ENCODE measurements around the gene LLGL2.

DNA sequence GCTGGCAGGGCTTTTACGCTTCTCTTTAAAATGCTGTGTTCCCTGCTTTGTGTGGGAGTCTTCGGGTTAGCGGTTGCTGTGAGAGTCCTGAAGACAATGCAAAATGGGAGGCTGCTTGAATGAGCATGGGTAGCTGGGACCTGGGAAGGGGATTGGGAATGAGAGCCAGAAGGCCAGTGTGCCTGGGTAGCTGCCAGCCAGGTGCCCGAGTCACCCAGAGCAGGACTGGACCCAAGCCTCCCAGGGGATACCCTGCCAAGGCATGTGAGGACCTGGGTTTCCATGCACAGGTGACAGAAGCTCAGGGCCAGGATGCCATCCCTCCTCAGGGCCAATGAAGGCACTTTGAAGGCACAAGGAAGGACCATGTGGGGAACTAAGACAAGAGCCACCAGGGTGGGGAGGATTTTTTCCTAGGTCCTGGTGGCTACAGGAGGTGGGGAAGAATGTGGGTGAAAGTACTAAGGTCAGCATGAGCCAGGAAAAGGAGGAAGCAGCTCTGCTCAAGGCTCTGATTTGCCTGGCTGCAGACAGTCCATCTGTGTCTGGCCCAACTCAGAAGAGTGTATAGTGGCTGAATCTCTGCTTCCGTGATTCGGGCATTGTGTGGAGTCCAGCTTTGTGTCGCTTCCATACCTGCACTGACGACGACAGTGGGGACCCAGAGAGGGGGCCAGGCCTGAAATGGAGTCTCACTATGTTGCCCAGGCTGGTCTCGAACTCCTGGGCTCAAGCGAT is 48.6 kb upstream of the LLGL2 start:
- TF ChIP-seq, protein P1, sequence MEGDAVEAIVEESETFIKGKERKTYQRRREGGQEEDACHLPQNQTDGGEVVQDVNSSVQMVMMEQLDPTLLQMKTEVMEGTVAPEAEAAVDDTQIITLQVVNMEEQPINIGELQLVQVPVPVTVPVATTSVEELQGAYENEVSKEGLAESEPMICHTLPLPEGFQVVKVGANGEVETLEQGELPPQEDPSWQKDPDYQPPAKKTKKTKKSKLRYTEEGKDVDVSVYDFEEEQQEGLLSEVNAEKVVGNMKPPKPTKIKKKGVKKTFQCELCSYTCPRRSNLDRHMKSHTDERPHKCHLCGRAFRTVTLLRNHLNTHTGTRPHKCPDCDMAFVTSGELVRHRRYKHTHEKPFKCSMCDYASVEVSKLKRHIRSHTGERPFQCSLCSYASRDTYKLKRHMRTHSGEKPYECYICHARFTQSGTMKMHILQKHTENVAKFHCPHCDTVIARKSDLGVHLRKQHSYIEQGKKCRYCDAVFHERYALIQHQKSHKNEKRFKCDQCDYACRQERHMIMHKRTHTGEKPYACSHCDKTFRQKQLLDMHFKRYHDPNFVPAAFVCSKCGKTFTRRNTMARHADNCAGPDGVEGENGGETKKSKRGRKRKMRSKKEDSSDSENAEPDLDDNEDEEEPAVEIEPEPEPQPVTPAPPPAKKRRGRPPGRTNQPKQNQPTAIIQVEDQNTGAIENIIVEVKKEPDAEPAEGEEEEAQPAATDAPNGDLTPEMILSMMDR (conservative IDR thresholded peaks at IDR 0.05; ENCODE audit: low read depth, low read length), result no peak
- TF ChIP-seq EZH2 (IDR thresholded peaks at IDR 0.05; ENCODE audit: borderline replicate concordance, low read depth, low read length, poor library complexity, severe bottlenecking), result no peak

Measured in A673 (cell line).